Heart right ventricle (tissue), 16 donors: ENCODE data around the gene CC2D1B. TPM values are rescaled to one million over a fixed set of nuclear protein-coding genes. Genes with fewer than 3 reads are reported as not detected.

ENCODE experiments used
- ATAC-seq, 8 donors: fragments of 200-7000 bp; cut with Tn5 transposase; one replicate each; pipeline ENCODE4 v1.9.1; 2020; ENCODE audit warnings: mild to moderate bottlenecking in 8 of 8, moderate library complexity in 8 of 8, moderate number of reproducible peaks in 1 of 8
- DNase-seq, 2 donors: peaks; one replicate each; pipeline ENCODE4 v3.0.0-alpha.2; 2020
- H3K27ac ChIP-seq, 10 donors: fragments of 200-600 bp; sonication (generic) in 2 of 10; one replicate each; pipeline versions ENCODE4 v1.5.0 to v1.8.0; 2020 to 2022; ENCODE audit warnings: mild to moderate bottlenecking in 3 of 10
- H3K27me3 ChIP-seq, 7 donors: fragments of 200-600 bp; one replicate each; pipeline ENCODE4 v1.8.0; 2021 to 2022; ENCODE audit warnings: mild to moderate bottlenecking in 2 of 7
- H3K36me3 ChIP-seq, 9 donors: fragments of 200-600 bp; sonication (generic) in 1 of 9; one replicate each; pipeline versions ENCODE4 v1.5.0 to v1.8.0; 2020 to 2022; ENCODE audit warnings: mild to moderate bottlenecking in 2 of 9
- H3K4me1 ChIP-seq, 9 donors: fragments of 200-600 bp; sonication (generic) in 1 of 9; one replicate each; pipeline versions ENCODE4 v1.5.0 to v1.8.0; 2020 to 2022; ENCODE audit warnings: mild to moderate bottlenecking in 4 of 9
- H3K4me3 ChIP-seq, 10 donors: fragments of 200-600 bp; sonication (generic) in 2 of 10; one replicate each; pipeline versions ENCODE4 v1.5.0 to v1.8.0; 2020 to 2022; ENCODE audit warnings: mild to moderate bottlenecking in 7 of 10, moderate library complexity in 2 of 10
- H3K9me3 ChIP-seq, 11 donors: fragments of 200-600 bp in 10 of 11; sonication (generic) in 2 of 11; one replicate each; pipeline versions ENCODE4 v1.5.0 to v1.8.0; 2013 to 2022; ENCODE audit warnings: mild to moderate bottlenecking in 2 of 11, control low read depth in 1 of 11, moderate library complexity in 1 of 11
- CTCF ChIP-seq, 9 donors: fragments of 200-600 bp; sonication (generic) in 2 of 9; IDR thresholded peaks; one replicate each; pipeline versions ENCODE4 v1.5.0 to v1.8.0; 2021 to 2022; ENCODE audit warnings: antibody characterized with exemption in 9 of 9, mild to moderate bottlenecking in 5 of 9, moderate library complexity in 1 of 9
- WGBS, 2 donors: extraction: QIAGEN DNeasy Blood & Tissue Kit; methylation state at CpG; one replicate each; pipeline ENCODE4 v1.1.7; 2013; ENCODE audit warnings: inconsistent platforms in 1 of 2; 5-methylcytosine and 5-hydroxymethylcytosine counted together
- intact Hi-C, 10 donors: fragments of 100-400 bp; cut with DNase I; formaldehyde crosslinking; loops; one replicate each; pipeline versions ENCODE4 v1.11.1 to v1.14.2; 2022
- polyA plus RNA-seq, 2 donors: library from polyadenylated mRNA; stranded (reverse); fragments of 200-250 nt; gene quantifications; one replicate each; pipeline ENCODE4 v1.2.3, GENCODE V29; 2013
- total RNA-seq, 10 donors: library from RNA; stranded (reverse); fragmentation: NEBNext Ultra II Directional in 3 of 10; extraction: Animal tissue kit (Norgen Biotek cat#: 25700) in 3 of 10; gene quantifications; one replicate each; pipeline versions ENCODE4 v1.2.1 to v1.2.4, GENCODE V29; 2021 to 2023
- donor health status: Arrhythmogenic right ventricular cardiomyopathy.
- donor health status: ischemic (EF 13 %, LVEDD 7.1; RV severe dilation, severe dysfunction).
- donor health status: healthy with polysubstance abuse.
- donor health status: DM: no; HTN: yes; CAD: no.
- donor health status: DM: no; HTN: no; CAD: no.
- donor health status: ischemic (EF 25% LVEDD 6.9; RV normal size, moderate dysfunction).
- donor health status: ischemic (EF 25% LVEDD 5.7; RV mildly dilated, moderate dysfunction).
- donor health status: healthy.
- donor health status: DM: yes; HTN: yes; CAD: no.
- donor health status: Ischemic cardiomyopathy.
- donor health status: ischemic (EF 35%, LVEDD 5.7; RV mildly dilated, moderate dysfunction).
- donor health status: nonischemic (EF 11% LVEDD 7.7; RV severe dilation, severe dysfunction).
- donor health status: DM: yes; HTN: yes; CAD: no.
- donor health status: PGD.
- donor health status: ischemic (EF 29% LVEDD 5.4; RV normal size, mild dysfunction).
- donor health status: nonischemic (EF 23%, LVEDD 6.1; RV moderate dilation, normal function).

Gene CC2D1B
- total and polyA plus RNA-seq, 12 donors: 14.4 to 19.9 (median 17.2) TPM

DNA sequence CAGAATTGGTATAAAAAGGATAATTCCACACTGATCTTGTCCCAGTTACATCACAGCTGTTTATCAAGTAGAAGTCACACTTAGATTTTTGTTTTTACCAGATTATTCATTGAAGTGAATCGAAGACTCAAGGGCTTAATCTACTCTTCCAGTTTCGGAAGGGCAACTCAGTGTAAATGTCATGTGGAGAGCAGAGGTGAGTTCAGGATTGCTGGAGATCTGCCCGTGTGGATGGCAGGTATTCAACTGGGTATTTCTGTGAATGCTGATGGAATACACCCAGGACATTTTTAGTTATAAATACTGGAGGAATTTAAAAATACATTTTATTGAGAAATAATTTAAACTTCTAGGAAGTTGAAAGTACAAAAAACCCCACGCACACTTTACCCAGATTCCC lies 19.4 kb downstream of the CC2D1B start:
- no peak overlapping the region for H3K27ac ChIP-seq
- no peak overlapping the region for H3K4me3 ChIP-seq
- H3K9me3 ChIP-seq: no peaks in the 10 kb centered on the region
- peaks cover 0 to 61% (median 5%) of the 10 kb centered on the region in 9 donors for H3K36me3 ChIP-seq
- no peak for ATAC-seq
- intact Hi-C loops: no loop called here
- no peak for DNase-seq
- 81 to 83% methylated on average over 4 of the region's 4 CpGs for WGBS, 2 donors
- H3K27me3 ChIP-seq: no peaks in the 10 kb centered on the region
- H3K4me1 ChIP-seq: peaks cover 0 to 6% (median 0%) of the 10 kb centered on the region in 9 donors
- TF ChIP-seq CTCF (IDR thresholded peaks at IDR 0.05): no peak

DNA sequence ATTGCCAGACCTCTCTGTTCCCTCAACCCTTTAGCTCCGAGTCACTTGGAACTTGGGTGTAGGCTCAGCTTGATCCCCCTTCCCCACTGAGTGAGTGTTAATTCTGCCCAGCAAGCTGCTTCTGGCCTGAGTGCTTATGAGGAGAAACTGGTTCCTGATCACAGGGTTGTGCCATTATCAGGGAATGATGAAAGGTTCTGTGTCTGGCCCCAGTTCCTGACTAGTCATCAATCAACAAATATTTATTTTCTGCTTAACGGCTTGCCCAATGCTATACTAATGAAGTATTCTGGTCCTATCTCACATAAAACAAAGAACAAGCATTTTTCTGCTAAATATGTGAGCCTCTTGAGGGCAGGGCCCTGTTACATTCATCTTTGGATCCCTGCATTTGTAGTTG lies 20.8 kb downstream of the CC2D1B start:
- Histone ChIP-seq H3K4me1 (peaks cover 0 to 6% (median 0%) of the 10 kb centered on the region in 9 donors), H3K4me3 (no peak overlapping the region), H3K9me3 (no peaks in the 10 kb centered on the region), H3K36me3 (peaks cover 0 to 60% (median 4%) of the 10 kb centered on the region in 9 donors), H3K27me3 (no peaks in the 10 kb centered on the region), H3K27ac (no peak overlapping the region)
- no peak for ATAC-seq
- DNase-seq: no peak
- 91 to 93% methylated on average over 2 of the region's 2 CpGs for WGBS, 2 donors
- intact Hi-C loops: no loop called here
- TF ChIP-seq CTCF (IDR thresholded peaks at IDR 0.05): no peak

DNA sequence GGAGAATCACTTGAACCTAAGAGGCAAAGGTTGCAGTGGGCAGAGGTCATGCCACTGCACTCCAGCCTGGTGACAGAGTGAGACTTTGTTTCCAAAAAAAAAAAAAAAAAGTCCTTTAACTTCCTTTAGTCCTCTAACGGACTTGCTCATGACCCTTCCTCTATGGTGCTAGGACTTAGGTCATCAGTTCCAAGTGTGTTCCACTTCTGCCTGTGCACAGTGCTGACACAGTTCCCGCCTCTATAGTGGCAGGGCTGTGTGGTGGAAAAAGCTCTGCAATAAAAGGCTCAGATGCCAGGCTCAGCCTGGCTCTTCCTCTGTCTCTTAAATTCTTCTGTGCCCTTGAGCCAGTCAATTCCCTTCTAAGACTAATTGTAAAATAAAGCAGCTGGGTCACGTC lies 22.0 kb downstream of the CC2D1B start:
- peaks cover 0 to 64% (median 11%) of the 10 kb centered on the region in 9 donors for H3K36me3 ChIP-seq

GRCh38 chr1:52341655-52342260 lies 24.2 kb downstream of the CC2D1B start:
- no peak for DNase-seq
- Histone ChIP-seq H3K4me3 (no peak overlapping the region), H3K4me1 (no peaks in the 10 kb centered on the region), H3K27ac (no peak overlapping the region), H3K36me3 (peaks cover 0 to 73% (median 18%) of the 10 kb centered on the region in 9 donors), H3K9me3 (no peaks in the 10 kb centered on the region), H3K27me3 (no peaks in the 10 kb centered on the region)
- no peak for ATAC-seq
- TF ChIP-seq CTCF (IDR thresholded peaks at IDR 0.05): no peak
- intact Hi-C loops: loop anchor here in 1 of 10 donors (5.0 kb wide), 1 partner anchor 969 kb away; no protein-coding TSS in a partner anchor
- WGBS, 2 donors: 79 to 82% methylated on average over 7 of the region's 7 CpGs

More for the DNA sequence above, 22.0 kb downstream of the CC2D1B start:
- intact Hi-C loops: loop anchor here in 1 of 10 donors (5.0 kb wide), 1 partner anchor 972 kb away; no protein-coding TSS in a partner anchor
- H3K27ac ChIP-seq: no peak overlapping the region
- 90% methylated on average over 3 of the region's 3 CpGs for WGBS, 2 donors
- H3K27me3 ChIP-seq: no peaks in the 10 kb centered on the region
- H3K9me3 ChIP-seq: no peaks in the 10 kb centered on the region
- peaks cover 0 to 6% (median 0%) of the 10 kb centered on the region in 9 donors for H3K4me1 ChIP-seq
- TF ChIP-seq CTCF (IDR thresholded peaks at IDR 0.05): no peak
- no peak for ATAC-seq
- no peak overlapping the region for H3K4me3 ChIP-seq
- DNase-seq: no peak
